WTC11 (cell line): Measurements from ENCODE around the gene ANO2. TPM values are rescaled to one million over a fixed set of nuclear protein-coding genes. Genes with fewer than 3 reads are reported as not detected.

Source experiments
- ATAC-seq: fragments of 200-7000 bp; cut with Tn5 transposase; 2 replicates; pipeline ENCODE4 v1.10.0; 2021; ENCODE audit warnings: mild to moderate bottlenecking, moderate library complexity
- CTCF ChIA-PET: fragments of 300-600 bp; sonication (Branson Sonifier 250); formaldehyde crosslinking; loops from one replicate; lab custom pipeline; 2021; ENCODE audit warnings: antibody characterized with exemption; lab: Charles Lee
- POLR2A ChIA-PET: fragments of 350-600 bp; sonication (Branson Sonifier 250); formaldehyde crosslinking; loops from one replicate; lab custom pipeline; 2021; ENCODE audit warnings: antibody characterized with exemption; lab: Charles Lee
- DNase-seq: peaks from one replicate; pipeline ENCODE4 v3.0.0; 2021; ENCODE audit warnings: low spot score
- H3K27ac Mint-ChIP-seq: 2 replicates; pipeline ENCODE4 v1.8.0; 2021; ENCODE audit warnings: mixed read lengths
- H3K27me3 Mint-ChIP-seq: 2 replicates; pipeline ENCODE4 v1.8.0; 2021; ENCODE audit warnings: low read depth, mild to moderate bottlenecking, moderate library complexity, mixed read lengths
- H3K36me3 Mint-ChIP-seq: 2 replicates; pipeline ENCODE4 v1.8.0; 2021; ENCODE audit warnings: mixed read lengths
- H3K4me1 Mint-ChIP-seq: 2 replicates; pipeline ENCODE4 v1.8.0; 2022; ENCODE audit warnings: mixed read lengths
- H3K4me3 Mint-ChIP-seq: 2 replicates; pipeline ENCODE4 v1.8.0; 2021; ENCODE audit warnings: mild to moderate bottlenecking, moderate library complexity, mixed read lengths
- H3K9me3 Mint-ChIP-seq: 2 replicates; pipeline ENCODE4 v1.8.0; 2021; ENCODE audit warnings: mixed read lengths
- AFF4 ChIP-seq: sonication (generic); formaldehyde crosslinking; IDR thresholded peaks from 2 replicates; pipeline ENCODE4 v1.8.1; 2023; ENCODE audit warnings: mild to moderate bottlenecking, missing genetic modification reagents, borderline replicate concordance
- ATF2 ChIP-seq: sonication (generic); formaldehyde crosslinking; IDR thresholded peaks from 2 replicates; pipeline ENCODE4 v1.8.1; 2022; ENCODE audit warnings: low read depth, missing genetic modification reagents, borderline replicate concordance
- CTCF ChIP-seq: fragments of 200-600 bp; IDR thresholded peaks from 2 replicates; pipeline ENCODE4 v1.8.0; 2022; ENCODE audit warnings: antibody characterized with exemption
- E2F1 ChIP-seq: sonication (generic); formaldehyde crosslinking; IDR thresholded peaks from 2 replicates; pipeline ENCODE4 v1.8.0; 2022; ENCODE audit warnings: mild to moderate bottlenecking, missing genetic modification reagents
- ELF4 ChIP-seq: sonication (generic); formaldehyde crosslinking; IDR thresholded peaks from 2 replicates; pipeline ENCODE4 v1.8.1; 2022; ENCODE audit warnings: low read depth, mild to moderate bottlenecking, moderate library complexity, missing genetic modification reagents
- EMX1 ChIP-seq: fragments of 250-450 bp; sonication (Bioruptor Pico); IDR thresholded peaks from 2 replicates; pipeline ENCODE4 v1.8.0; 2021; ENCODE audit warnings: mild to moderate bottlenecking
- FOXK1 ChIP-seq: sonication (generic); formaldehyde crosslinking; IDR thresholded peaks from 2 replicates; pipeline ENCODE4 v1.8.0; 2022; ENCODE audit warnings: mild to moderate bottlenecking, moderate library complexity, missing genetic modification reagents
- JUN ChIP-seq: sonication (generic); formaldehyde crosslinking; IDR thresholded peaks from 2 replicates; pipeline ENCODE4 v1.8.0; 2023; ENCODE audit warnings: mild to moderate bottlenecking, missing genetic modification reagents
- MXD4 ChIP-seq: fragments of 250-450 bp; sonication (Bioruptor Pico); IDR thresholded peaks from 2 replicates; pipeline ENCODE4 v1.8.0; 2021; ENCODE audit warnings: mild to moderate bottlenecking, moderate library complexity, borderline replicate concordance
- NFYB ChIP-seq: sonication (generic); formaldehyde crosslinking; conservative IDR thresholded peaks from 2 replicates; pipeline ENCODE4 v1.8.0; 2022; ENCODE audit warnings: low read depth, missing genetic modification reagents
- SMAD3 ChIP-seq: sonication (generic); formaldehyde crosslinking; IDR thresholded peaks from 2 replicates; pipeline ENCODE4 v1.8.0; 2022; ENCODE audit warnings: missing genetic modification reagents, mild to moderate bottlenecking, borderline replicate concordance
- SP1 ChIP-seq: sonication (generic); formaldehyde crosslinking; conservative IDR thresholded peaks from 2 replicates; pipeline ENCODE4 v1.8.1; 2022; ENCODE audit warnings: missing genetic modification reagents
- ZNF121 ChIP-seq: sonication (generic); formaldehyde crosslinking; IDR thresholded peaks from 2 replicates; pipeline ENCODE4 v1.8.0; 2023; ENCODE audit warnings: missing genetic modification reagents
- ZNF281 ChIP-seq: sonication (generic); formaldehyde crosslinking; IDR thresholded peaks from 2 replicates; pipeline ENCODE4 v1.8.0; 2023; ENCODE audit warnings: mild to moderate bottlenecking, missing genetic modification reagents
- ZNF396 ChIP-seq: fragments of 250-450 bp; sonication (Bioruptor Pico); IDR thresholded peaks from 2 replicates; pipeline ENCODE4 v1.8.0; 2021; ENCODE audit warnings: mild to moderate bottlenecking, moderate library complexity, borderline replicate concordance
- ZNF425 ChIP-seq: fragments of 250-450 bp; sonication (Bioruptor Pico); conservative IDR thresholded peaks from 2 replicates; pipeline ENCODE4 v1.9.0; 2021; ENCODE audit warnings: mild to moderate bottlenecking
- ZNF532 ChIP-seq: fragments of 250-450 bp; sonication (Bioruptor Pico); IDR thresholded peaks from 2 replicates; pipeline ENCODE4 v1.9.0; 2021; ENCODE audit warnings: mild to moderate bottlenecking, borderline replicate concordance
- total RNA-seq: library from RNA; stranded (reverse); gene quantifications from 3 replicates; pipeline ENCODE4 v1.2.3, GENCODE V29; 2021

Gene ANO2
- total RNA-seq, 1 experiment from 2014 or later: 2.8 TPM

- TF ChIP-seq E2F1 (CRISPR knock-in tag) (no peak), MXD4 (CRISPR knock-in tag) (no peak), ATF2 (no peak), ELF4 (CRISPR knock-in tag) (no peak), JUN (no peak), FOXK1 (CRISPR knock-in tag) (no peak), EMX1 (no peak), SMAD3 (CRISPR knock-in tag) (no peak), CTCF (no peak)
- TF ChIP-seq, all 79 proteins: peak for 0
Observed at GRCh38 chr12:5578775-5579174, 366.3 kb downstream of the ANO2 start (continued).

GRCh38 chr12:5577741-5578140 is 367.3 kb downstream of the ANO2 start:
- POLR2A ChIA-PET: no interaction called here
- ATAC-seq: no peak
- Mint-ChIP-seq H3K4me1 (peaks cover 20% of the 10 kb centered on the region), H3K36me3 (no peaks in the 10 kb centered on the region), H3K27ac (no peak overlapping the region), H3K27me3 (no peaks in the 10 kb centered on the region), H3K9me3 (peaks cover 2% of the 10 kb centered on the region; the same call in 1 of the 2 replicates), H3K4me3 (no peak overlapping the region)
- CTCF ChIA-PET: interaction anchor here (0.6 kb wide), 1 partner anchor 480 kb away, joined by 3 read pairs; no protein-coding TSS in a partner anchor
- DNase-seq: no peak
- TF ChIP-seq ZNF121 (CRISPR knock-in tag): no peak
- no peak for TF ChIP-seq SP1 (CRISPR knock-in tag)
- TF ChIP-seq ZNF425: no peak
- TF ChIP-seq ZNF281 (CRISPR knock-in tag): no peak
- TF ChIP-seq ZNF396 (CRISPR knock-in tag): no peak
- no peak for TF ChIP-seq AFF4 (CRISPR knock-in tag)
- no peak for TF ChIP-seq ZNF532 (CRISPR knock-in tag)
- no peak for TF ChIP-seq NFYB (CRISPR knock-in tag)
